Mammary epithelial cell (primary cell): ENCODE data around the gene SP5.

Source experiments
- EZH2 ChIP-seq: IDR thresholded peaks from 2 replicates; pipeline ENCODE4 v1.6.1; 2012; ENCODE audit warnings: low read length, inconsistent platforms, borderline replicate concordance
- TF ChIP-seq, protein P1 (sequence below), 2 donors: IDR thresholded peaks in 1 of 2; conservative IDR thresholded peaks in 1 of 2; 2 replicates each; pipeline ENCODE4 v1.5.1; 2011 to 2012; ENCODE audit warnings: inconsistent platforms in 2 of 2, low read length in 2 of 2, mild to moderate bottlenecking in 2 of 2, control low read depth in 1 of 2, low read depth in 1 of 2; ENCODE audit not compliant: insufficient read depth in 1 of 2; ENCODE audit errors: extremely low read depth in 1 of 2

- TF ChIP-seq, protein P1, sequence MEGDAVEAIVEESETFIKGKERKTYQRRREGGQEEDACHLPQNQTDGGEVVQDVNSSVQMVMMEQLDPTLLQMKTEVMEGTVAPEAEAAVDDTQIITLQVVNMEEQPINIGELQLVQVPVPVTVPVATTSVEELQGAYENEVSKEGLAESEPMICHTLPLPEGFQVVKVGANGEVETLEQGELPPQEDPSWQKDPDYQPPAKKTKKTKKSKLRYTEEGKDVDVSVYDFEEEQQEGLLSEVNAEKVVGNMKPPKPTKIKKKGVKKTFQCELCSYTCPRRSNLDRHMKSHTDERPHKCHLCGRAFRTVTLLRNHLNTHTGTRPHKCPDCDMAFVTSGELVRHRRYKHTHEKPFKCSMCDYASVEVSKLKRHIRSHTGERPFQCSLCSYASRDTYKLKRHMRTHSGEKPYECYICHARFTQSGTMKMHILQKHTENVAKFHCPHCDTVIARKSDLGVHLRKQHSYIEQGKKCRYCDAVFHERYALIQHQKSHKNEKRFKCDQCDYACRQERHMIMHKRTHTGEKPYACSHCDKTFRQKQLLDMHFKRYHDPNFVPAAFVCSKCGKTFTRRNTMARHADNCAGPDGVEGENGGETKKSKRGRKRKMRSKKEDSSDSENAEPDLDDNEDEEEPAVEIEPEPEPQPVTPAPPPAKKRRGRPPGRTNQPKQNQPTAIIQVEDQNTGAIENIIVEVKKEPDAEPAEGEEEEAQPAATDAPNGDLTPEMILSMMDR (conservative IDR thresholded peaks at IDR 0.05 in 1 of 2, IDR thresholded peaks at IDR 0.05 in 1 of 2; ENCODE audit: extremely low read depth in 1 of 2, insufficient read depth in 1 of 2, low read depth in 1 of 2, low read length in 2 of 2), result no peak
- no peak for TF ChIP-seq EZH2
Measured at GRCh38 chr2:170670651-170671050, 44.5 kb upstream of the SP5 start.
